Measurements from ENCODE around the gene CRISPLD2.

GRCh38 chr16:84836967-84837366, 17.2 kb downstream of the CRISPLD2 start:
- TF ChIP-seq, protein P1, sequence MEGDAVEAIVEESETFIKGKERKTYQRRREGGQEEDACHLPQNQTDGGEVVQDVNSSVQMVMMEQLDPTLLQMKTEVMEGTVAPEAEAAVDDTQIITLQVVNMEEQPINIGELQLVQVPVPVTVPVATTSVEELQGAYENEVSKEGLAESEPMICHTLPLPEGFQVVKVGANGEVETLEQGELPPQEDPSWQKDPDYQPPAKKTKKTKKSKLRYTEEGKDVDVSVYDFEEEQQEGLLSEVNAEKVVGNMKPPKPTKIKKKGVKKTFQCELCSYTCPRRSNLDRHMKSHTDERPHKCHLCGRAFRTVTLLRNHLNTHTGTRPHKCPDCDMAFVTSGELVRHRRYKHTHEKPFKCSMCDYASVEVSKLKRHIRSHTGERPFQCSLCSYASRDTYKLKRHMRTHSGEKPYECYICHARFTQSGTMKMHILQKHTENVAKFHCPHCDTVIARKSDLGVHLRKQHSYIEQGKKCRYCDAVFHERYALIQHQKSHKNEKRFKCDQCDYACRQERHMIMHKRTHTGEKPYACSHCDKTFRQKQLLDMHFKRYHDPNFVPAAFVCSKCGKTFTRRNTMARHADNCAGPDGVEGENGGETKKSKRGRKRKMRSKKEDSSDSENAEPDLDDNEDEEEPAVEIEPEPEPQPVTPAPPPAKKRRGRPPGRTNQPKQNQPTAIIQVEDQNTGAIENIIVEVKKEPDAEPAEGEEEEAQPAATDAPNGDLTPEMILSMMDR (conservative IDR thresholded peaks at IDR 0.05 in 1 of 2, IDR thresholded peaks at IDR 0.05 in 1 of 2; ENCODE audit: low read depth in 1 of 2, low read length in 2 of 2), result no peak
- no peak for TF ChIP-seq EZH2 (IDR thresholded peaks at IDR 0.05; ENCODE audit: low read length, missing control alignments)
